Right lobe of liver (tissue), 4 donors: ENCODE results near the gene PHF2.

ENCODE experiments used
- CTCF ChIP-seq, 4 donors: fragments of 200-600 bp in 3 of 4; fragments of 450-650 bp in 1 of 4; IDR thresholded peaks; one replicate each; pipeline versions ENCODE4 v1.5.1 to v1.8.0; 2016 to 2022; ENCODE audit warnings: antibody characterized with exemption in 4 of 4, mild to moderate bottlenecking in 2 of 4
- POLR2A ChIP-seq: fragments of 450-650 bp; IDR thresholded peaks from one replicate; pipeline ENCODE4 v1.6.1; 2017; ENCODE audit warnings: antibody characterized with exemption, mild to moderate bottlenecking
- donor health status: DM: no; HTN: no; CAD: no.
- donor health status: DM: no; HTN: no; CAD: no.
- donor health status: DM: no; HTN: yes; CAD: no.

GRCh38 chr9:93630806-93631411, 54.5 kb downstream of the PHF2 start:
- TF ChIP-seq CTCF (IDR thresholded peaks at IDR 0.05) (no peak), POLR2A (no peak)
